Activated naive CD8-positive, alpha-beta T cell treated with anti-CD3 and anti-CD28 coated beads, Interleukin-2, amount 10 ng/mL, durations not matched to agents 7 days and 5 days (primary cell): ENCODE results near the gene RHOT1. TPM values are rescaled to one million over a fixed set of nuclear protein-coding genes. Genes with fewer than 3 reads are reported as not detected.
"Not testable (repeated sequence)": the region's sequence is repeated elsewhere in the genome, so short reads cannot be mapped to it uniquely, and the experiment has no call there.

ENCODE experiments used
- ATAC-seq: fragments of 150-1000 bp; cut with Tn5 transposase; one replicate; pipeline ENCODE4 v1.10.0; 2021; ENCODE audit warnings: low read depth, moderate library complexity
- POLR2A ChIA-PET: fragments of 350-600 bp; sonication (Branson Sonifier 250); formaldehyde crosslinking; loops from one replicate; lab custom pipeline; 2021; ENCODE audit warnings: antibody characterized with exemption; lab: Charles Lee
- DNase-seq: peaks from one replicate; pipeline ENCODE4 v3.0.0; 2021
- H3K27ac Mint-ChIP-seq: one replicate; pipeline ENCODE4 v1.8.0; 2022; ENCODE audit warnings: mild to moderate bottlenecking, mixed read lengths
- H3K27me3 Mint-ChIP-seq: one replicate; pipeline ENCODE4 v1.8.0; 2022; ENCODE audit warnings: mild to moderate bottlenecking, moderate library complexity, mixed read lengths
- H3K36me3 Mint-ChIP-seq: one replicate; pipeline ENCODE4 v1.8.0; 2021; ENCODE audit warnings: mild to moderate bottlenecking, mixed read lengths
- H3K4me1 Mint-ChIP-seq: one replicate; pipeline ENCODE4 v1.8.0; 2021; ENCODE audit warnings: mixed read lengths
- H3K4me3 Mint-ChIP-seq: one replicate; pipeline ENCODE4 v1.8.0; 2022; ENCODE audit warnings: mild to moderate bottlenecking, moderate library complexity, mixed read lengths
- H3K9me3 Mint-ChIP-seq: one replicate; pipeline ENCODE4 v1.8.0; 2021; ENCODE audit warnings: mixed read lengths
- total RNA-seq, 2 experiments: library from RNA; stranded (reverse); gene quantifications; one replicate each; pipeline ENCODE4 v1.2.3, GENCODE V29; 2021

RHOT1 gene
- total RNA-seq, 2 experiments from 2014 or later: 29.8 to 30.0 TPM

- POLR2A ChIA-PET: no interaction called here
Observed at GRCh38 chr17:32155896-32156295, 13.6 kb downstream of the RHOT1 start.

GRCh38 chr17:32156656-32157055 lies 14.4 kb downstream of the RHOT1 start:
- DNase-seq (no peak), ATAC-seq (no peak)
- peaks cover 3% of the 10 kb centered on the region for H3K4me1 Mint-ChIP-seq
- H3K4me3 Mint-ChIP-seq: no peak overlapping the region
- POLR2A ChIA-PET: no interaction called here
- no peaks in the 10 kb centered on the region for H3K9me3 Mint-ChIP-seq
- H3K27me3 Mint-ChIP-seq: no peaks in the 10 kb centered on the region
- H3K36me3 Mint-ChIP-seq: peaks cover 19% of the 10 kb centered on the region
- H3K27ac Mint-ChIP-seq: no peak overlapping the region

More at GRCh38 chr17:32155896-32156295, 13.6 kb downstream of the RHOT1 start:
- Mint-ChIP-seq H3K4me1 (peaks cover 3% of the 10 kb centered on the region), H3K4me3 (no peak overlapping the region), H3K27ac (no peak overlapping the region), H3K36me3 (peaks cover 13% of the 10 kb centered on the region), H3K27me3 (no peaks in the 10 kb centered on the region), H3K9me3 (no peaks in the 10 kb centered on the region)
- ATAC-seq: no peak
- DNase-seq: no peak

- POLR2A ChIA-PET: no interaction called here
- no peaks in the 10 kb centered on the region for H3K9me3 Mint-ChIP-seq
- ATAC-seq (no peak), DNase-seq (no peak)
- no peaks in the 10 kb centered on the region for H3K27me3 Mint-ChIP-seq
- H3K4me1 Mint-ChIP-seq: peaks cover 5% of the 10 kb centered on the region
- H3K27ac Mint-ChIP-seq: no peak overlapping the region
- peaks cover 20% of the 10 kb centered on the region for H3K36me3 Mint-ChIP-seq
- H3K4me3 Mint-ChIP-seq: no peak overlapping the region
Observed at GRCh38 chr17:32157225-32157624, 14.9 kb downstream of the RHOT1 start.

- Mint-ChIP-seq H3K4me1 (peaks cover 5% of the 10 kb centered on the region), H3K27ac (no peak overlapping the region), H3K9me3 (peaks cover 5% of the 10 kb centered on the region), H3K36me3 (peaks cover 20% of the 10 kb centered on the region), H3K27me3 (no peaks in the 10 kb centered on the region), H3K4me3 (no peak overlapping the region)
- ATAC-seq (no peak), DNase-seq (no peak)
- POLR2A ChIA-PET: no interaction called here
Observed at GRCh38 chr17:32158870-32159585, 16.7 kb downstream of the RHOT1 start.

GRCh38 chr17:32159586-32160438 lies 17.5 kb downstream of the RHOT1 start:
- peaks cover 3% of the 10 kb centered on the region for H3K4me1 Mint-ChIP-seq
- H3K27ac Mint-ChIP-seq: no peak overlapping the region
- H3K36me3 Mint-ChIP-seq: peaks cover 20% of the 10 kb centered on the region
- H3K4me3 Mint-ChIP-seq: no peak overlapping the region
- peaks cover 5% of the 10 kb centered on the region for H3K9me3 Mint-ChIP-seq
- DNase-seq: no peak
- H3K27me3 Mint-ChIP-seq: no peaks in the 10 kb centered on the region
- POLR2A ChIA-PET: interaction anchor here (0.5 kb wide), 1 partner anchor 249 kb away, joined by 4 read pairs; no protein-coding TSS in a partner anchor
- no peak for ATAC-seq

- Mint-ChIP-seq H3K36me3 (peaks cover 21% of the 10 kb centered on the region), H3K4me3 (no peak overlapping the region), H3K27me3 (no peaks in the 10 kb centered on the region), H3K9me3 (peaks cover 5% of the 10 kb centered on the region), H3K27ac (no peak overlapping the region), H3K4me1 (peaks cover 2% of the 10 kb centered on the region)
- ATAC-seq (no peak), DNase-seq (no peak)
- POLR2A ChIA-PET: interaction anchor here (0.5 kb wide), 1 partner anchor 249 kb away, joined by 4 read pairs; no protein-coding TSS in a partner anchor
Observed at GRCh38 chr17:32160526-32160925, 18.2 kb downstream of the RHOT1 start.

GRCh38 chr17:32161029-32161428 lies 18.7 kb downstream of the RHOT1 start:
- Mint-ChIP-seq H3K4me3 (no peak overlapping the region), H3K4me1 (peaks cover 2% of the 10 kb centered on the region), H3K9me3 (peaks cover 5% of the 10 kb centered on the region), H3K27me3 (no peaks in the 10 kb centered on the region), H3K27ac (no peak overlapping the region), H3K36me3 (peaks cover 21% of the 10 kb centered on the region)
- ATAC-seq: no peak
- DNase-seq: no peak
- POLR2A ChIA-PET: no interaction called here

GRCh38 chr17:32161506-32162365 lies 19.4 kb downstream of the RHOT1 start:
- H3K36me3 Mint-ChIP-seq: peaks cover 27% of the 10 kb centered on the region

GRCh38 chr17:32174889-32175288 lies 32.6 kb downstream of the RHOT1 start:
- H3K36me3 Mint-ChIP-seq: peaks cover 37% of the 10 kb centered on the region
- POLR2A ChIA-PET: no interaction called here

More at GRCh38 chr17:32161506-32162365, 19.4 kb downstream of the RHOT1 start:
- Mint-ChIP-seq H3K4me1 (peaks cover 2% of the 10 kb centered on the region), H3K27me3 (no peaks in the 10 kb centered on the region), H3K27ac (no peak overlapping the region), H3K4me3 (no peak overlapping the region), H3K9me3 (peaks cover 8% of the 10 kb centered on the region)
- ATAC-seq: no peak
- POLR2A ChIA-PET: no interaction called here
- DNase-seq: no peak

GRCh38 chr17:32178679-32179078 lies 36.4 kb downstream of the RHOT1 start:
- ATAC-seq, DNase-seq, H3K27me3 Mint-ChIP-seq, POLR2A ChIA-PET, H3K4me1 Mint-ChIP-seq, H3K4me3 Mint-ChIP-seq, H3K27ac Mint-ChIP-seq, H3K9me3 Mint-ChIP-seq: not testable (repeated sequence)
- peaks cover 38% of the 10 kb centered on the region for H3K36me3 Mint-ChIP-seq

More at GRCh38 chr17:32174889-32175288, 32.6 kb downstream of the RHOT1 start:
- Mint-ChIP-seq H3K4me1 (no peaks in the 10 kb centered on the region), H3K27ac (no peak overlapping the region), H3K4me3 (no peak overlapping the region), H3K27me3 (no peaks in the 10 kb centered on the region), H3K9me3 (no peaks in the 10 kb centered on the region)
- no peak for DNase-seq
- ATAC-seq: no peak

- ATAC-seq, H3K4me3 Mint-ChIP-seq, DNase-seq, POLR2A ChIA-PET, H3K4me1 Mint-ChIP-seq, H3K27ac Mint-ChIP-seq, H3K9me3 Mint-ChIP-seq, H3K27me3 Mint-ChIP-seq: not testable (repeated sequence)
- H3K36me3 Mint-ChIP-seq: peaks cover 37% of the 10 kb centered on the region
Observed at GRCh38 chr17:32179103-32179502, 36.8 kb downstream of the RHOT1 start.

GRCh38 chr17:32179526-32179925 lies 37.2 kb downstream of the RHOT1 start:
- H3K4me3 Mint-ChIP-seq, H3K4me1 Mint-ChIP-seq, DNase-seq, H3K27ac Mint-ChIP-seq, ATAC-seq, H3K9me3 Mint-ChIP-seq, POLR2A ChIA-PET, H3K27me3 Mint-ChIP-seq: not testable (repeated sequence)
- H3K36me3 Mint-ChIP-seq: peaks cover 38% of the 10 kb centered on the region

GRCh38 chr17:32180262-32180661 lies 38.0 kb downstream of the RHOT1 start:
- H3K36me3 Mint-ChIP-seq: peaks cover 36% of the 10 kb centered on the region
- H3K4me1 Mint-ChIP-seq, DNase-seq, H3K9me3 Mint-ChIP-seq, ATAC-seq, POLR2A ChIA-PET, H3K27ac Mint-ChIP-seq, H3K4me3 Mint-ChIP-seq, H3K27me3 Mint-ChIP-seq: not testable (repeated sequence)
